Measurements from ENCODE around the gene CRISPLD2.

CRISPLD2 gene

GRCh38 chr16:84947996-84948850 lies 128.4 kb downstream of the CRISPLD2 start:
- no peak for DNase-seq (ENCODE audit: extremely low read depth in 1 of 2, low read depth in 1 of 2)

GRCh38 chr16:84948851-84949610 lies 129.2 kb downstream of the CRISPLD2 start:
- no peak for DNase-seq (ENCODE audit: extremely low read depth in 1 of 2, low read depth in 1 of 2)

- no peak for DNase-seq (ENCODE audit: extremely low read depth in 1 of 2, low read depth in 1 of 2)
These were observed 130.1 kb downstream of the CRISPLD2 start for GRCh38 chr16:84949772-84950436.

- DNase-seq (ENCODE audit: extremely low read depth in 1 of 2, low read depth in 1 of 2): peak in 1 of 2 donors; percentile 27
These were observed 131.1 kb downstream of the CRISPLD2 start for GRCh38 chr16:84950906-84951305.

GRCh38 chr16:84952335-84953189 lies 132.8 kb downstream of the CRISPLD2 start:
- peak; percentile 10 to 43 for DNase-seq (ENCODE audit: extremely low read depth in 1 of 2, low read depth in 1 of 2)

GRCh38 chr16:84953190-84953746 lies 133.5 kb downstream of the CRISPLD2 start:
- no peak for DNase-seq (ENCODE audit: extremely low read depth in 1 of 2, low read depth in 1 of 2)

- no peak for DNase-seq (ENCODE audit: extremely low read depth in 1 of 2, low read depth in 1 of 2)
These were observed 135.6 kb downstream of the CRISPLD2 start for GRCh38 chr16:84955427-84955826.

- DNase-seq (ENCODE audit: extremely low read depth in 1 of 2, low read depth in 1 of 2): no peak
These were observed 137.4 kb downstream of the CRISPLD2 start for GRCh38 chr16:84957192-84957591.

GRCh38 chr16:84957792-84958191 lies 138.0 kb downstream of the CRISPLD2 start:
- DNase-seq (ENCODE audit: extremely low read depth in 1 of 2, low read depth in 1 of 2): no peak

Measured in stimulated activated CD8-positive, alpha-beta memory T cell treated with anti-CD3 and anti-CD28 coated beads, Interleukin-7, amount 100 ng/mL, for 48 hours (primary cell).